ENCODE data around the gene DEXI.

Gene DEXI

DNA sequence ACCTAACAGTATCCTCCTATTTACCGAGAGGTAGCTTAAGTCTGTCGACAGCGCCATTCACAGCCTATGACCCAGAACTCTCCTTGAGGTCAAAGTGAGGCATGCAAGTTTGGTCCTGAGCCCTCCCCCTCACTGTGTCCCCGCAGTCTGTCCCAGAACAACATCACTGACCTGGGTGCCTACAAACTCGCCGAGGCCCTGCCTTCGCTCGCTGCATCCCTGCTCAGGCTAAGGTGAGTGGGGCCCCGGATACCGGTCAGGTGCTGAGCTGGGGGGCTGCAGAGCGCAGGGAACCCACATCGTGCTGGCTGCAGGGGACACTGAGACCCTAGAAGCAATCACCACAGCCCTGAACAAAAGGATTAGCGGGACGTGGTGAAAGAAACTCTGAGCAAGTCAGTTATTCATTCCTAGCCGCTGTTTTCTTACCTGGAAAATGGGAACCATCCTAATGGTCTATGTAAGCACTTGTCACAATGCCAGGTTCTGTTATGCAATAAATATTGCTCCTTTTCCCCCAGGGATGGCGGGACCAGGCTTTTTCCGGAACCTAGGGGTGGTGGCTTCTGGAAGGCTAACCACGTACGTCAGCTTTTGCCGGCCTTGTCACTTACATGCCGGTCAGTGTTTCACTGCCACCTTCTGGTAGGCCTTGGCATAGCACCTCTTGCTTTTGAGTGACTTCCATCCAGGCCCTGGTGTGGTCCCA lies 23.8 kb downstream of the DEXI start:
- H3K9ac ChIP-seq (ENCODE audit: low read length) = no peak overlapping the region
- H3K23ac ChIP-seq (ENCODE audit: low read length in 2 of 2) = peak overlapping the region in 1 of 2 experiments; percentile 23
- H3K14ac ChIP-seq (ENCODE audit: low read length in 2 of 2) = no peak overlapping the region
- no peak overlapping the region for H3K4ac ChIP-seq (ENCODE audit: low read depth in 1 of 2, low read length in 2 of 2)
- H2BK15ac ChIP-seq (ENCODE audit: low read depth, poor library complexity, severe bottlenecking) = no peak overlapping the region
- no peak overlapping the region for H2BK120ac ChIP-seq (ENCODE audit: low read depth, low read length)
- no peak overlapping the region for H4K8ac ChIP-seq (ENCODE audit: low read length)
- H3K27ac ChIP-seq (ENCODE audit: low read length, poor library complexity, severe bottlenecking) = no peak overlapping the region
- peaks cover 0 to 19% of the 10 kb centered on the region in 2 experiments for H3K27me3 ChIP-seq (ENCODE audit: control insufficient read depth in 1 of 2, insufficient read depth in 1 of 2, low read length in 2 of 2)
- peaks cover 7% of the 10 kb centered on the region for H3K4me1 ChIP-seq (ENCODE audit: control insufficient read depth, insufficient read depth, low read depth, low read length)
- H2BK12ac ChIP-seq (ENCODE audit: low read length in 2 of 2) = no peak overlapping the region
- H3K79me1 ChIP-seq (replicated peaks; ENCODE audit: low read length, poor library complexity, severe bottlenecking) = no peaks in the 10 kb centered on the region
- no peaks in the 10 kb centered on the region for H3K9me3 ChIP-seq (ENCODE audit: control insufficient read depth, low read length)
- no peak overlapping the region for H2BK5ac ChIP-seq (ENCODE audit: low read depth, low read length, poor library complexity, severe bottlenecking)
- H3K4me3 ChIP-seq (ENCODE audit: insufficient read depth in 1 of 2, low read depth in 1 of 2, low read length in 2 of 2) = no peak overlapping the region
- peak; percentile 89 for DNase-seq
- WGBS = 48% methylated on average over 21 of the region's 21 CpGs
- H2AFZ ChIP-seq (ENCODE audit: low read depth, low read length) = no peak overlapping the region
- H3K4me2 ChIP-seq (ENCODE audit: low read length, poor library complexity, severe bottlenecking) = no peak overlapping the region
- H3K18ac ChIP-seq (ENCODE audit: low read depth in 1 of 2, low read length in 2 of 2) = no peak overlapping the region
- H4K91ac ChIP-seq (ENCODE audit: low read length) = no peak overlapping the region
- H3K36me3 ChIP-seq (ENCODE audit: control insufficient read depth in 1 of 2, insufficient read depth in 2 of 2, low read depth in 1 of 2, low read length in 2 of 2) = peaks cover 10 to 12% of the 10 kb centered on the region in 2 experiments
- H2AK5ac ChIP-seq (ENCODE audit: low read length, severe bottlenecking) = no peak overlapping the region

DNA sequence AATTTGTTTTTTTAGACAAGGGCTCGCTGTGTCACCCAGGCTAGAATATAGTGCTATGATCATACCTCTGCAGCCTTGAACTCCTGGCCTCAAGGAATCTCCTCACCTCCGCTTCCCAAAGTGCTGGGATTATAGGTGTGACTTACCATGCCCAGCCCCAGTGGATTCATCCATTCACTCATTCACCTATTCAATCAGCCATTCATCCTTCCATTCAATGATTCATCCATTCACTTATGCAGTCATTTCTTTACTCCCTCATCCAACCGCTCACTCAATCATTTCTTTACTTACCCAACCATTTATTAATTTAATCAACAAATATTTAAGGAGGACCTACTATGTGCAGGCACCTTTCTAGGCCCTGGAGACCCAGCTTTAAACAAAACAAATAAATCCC lies 25.7 kb downstream of the DEXI start:
- no peak for DNase-seq
- Histone ChIP-seq H2BK15ac (ENCODE audit: low read depth, poor library complexity, severe bottlenecking) (no peak overlapping the region), H3K23ac (ENCODE audit: low read length in 2 of 2) (no peak overlapping the region), H3K9ac (ENCODE audit: low read length) (no peak overlapping the region), H2AFZ (ENCODE audit: low read depth, low read length) (no peak overlapping the region), H3K9me3 (ENCODE audit: control insufficient read depth, low read length) (no peaks in the 10 kb centered on the region), H3K18ac (ENCODE audit: low read depth in 1 of 2, low read length in 2 of 2) (no peak overlapping the region), H3K4ac (ENCODE audit: low read depth in 1 of 2, low read length in 2 of 2) (no peak overlapping the region), H3K4me2 (ENCODE audit: low read length, poor library complexity, severe bottlenecking) (no peak overlapping the region), H4K91ac (ENCODE audit: low read length) (no peak overlapping the region), H3K27me3 (ENCODE audit: control insufficient read depth in 1 of 2, insufficient read depth in 1 of 2, low read length in 2 of 2) (peaks cover 0 to 19% of the 10 kb centered on the region in 2 experiments), H3K27ac (ENCODE audit: low read length, poor library complexity, severe bottlenecking) (no peak overlapping the region), H3K4me1 (ENCODE audit: control insufficient read depth, insufficient read depth, low read depth, low read length) (peaks cover 2% of the 10 kb centered on the region), H3K36me3 (ENCODE audit: control insufficient read depth in 1 of 2, insufficient read depth in 2 of 2, low read depth in 1 of 2, low read length in 2 of 2) (peaks cover 0 to 5% of the 10 kb centered on the region in 2 experiments), H2BK12ac (ENCODE audit: low read length in 2 of 2) (no peak overlapping the region), H3K79me1 (replicated peaks; ENCODE audit: low read length, poor library complexity, severe bottlenecking) (no peaks in the 10 kb centered on the region), H2AK5ac (ENCODE audit: low read length, severe bottlenecking) (no peak overlapping the region), H3K4me3 (ENCODE audit: insufficient read depth in 1 of 2, low read depth in 1 of 2, low read length in 2 of 2) (no peak overlapping the region), H2BK120ac (ENCODE audit: low read depth, low read length) (no peak overlapping the region), H4K8ac (ENCODE audit: low read length) (no peak overlapping the region), H2BK5ac (ENCODE audit: low read depth, low read length, poor library complexity, severe bottlenecking) (no peak overlapping the region), H3K14ac (ENCODE audit: low read length in 2 of 2) (no peak overlapping the region)
- WGBS = 55% methylated on average over 3 of the region's 3 CpGs

DNA sequence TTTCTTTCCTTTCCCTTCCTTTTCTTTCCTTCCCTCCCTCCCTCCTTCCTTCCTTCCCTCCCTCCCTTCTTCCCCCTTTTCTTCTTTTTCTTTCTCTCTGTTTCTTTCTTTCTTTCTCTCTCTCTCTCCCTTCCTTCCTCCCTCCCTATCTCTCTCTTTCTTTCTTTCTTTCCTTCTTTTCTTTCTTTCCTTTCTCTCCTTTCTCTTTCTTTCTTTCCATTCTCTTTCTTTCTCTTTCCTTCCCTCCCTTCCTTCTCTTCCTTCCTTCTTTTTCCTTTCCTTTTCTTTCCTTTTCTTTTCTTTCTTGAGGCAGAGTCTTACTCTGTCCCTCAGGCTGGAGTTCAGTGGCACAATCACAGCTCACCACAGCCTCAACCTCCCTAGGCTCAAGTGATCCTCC lies 31.0 kb downstream of the DEXI start:
- Histone ChIP-seq H2AFZ (ENCODE audit: low read depth, low read length) (no peak overlapping the region), H2BK15ac (ENCODE audit: low read depth, poor library complexity, severe bottlenecking) (no peak overlapping the region), H4K8ac (ENCODE audit: low read length) (no peak overlapping the region), H3K18ac (ENCODE audit: low read depth in 1 of 2, low read length in 2 of 2) (no peak overlapping the region), H3K9ac (ENCODE audit: low read length) (no peak overlapping the region), H2BK5ac (ENCODE audit: low read depth, low read length, poor library complexity, severe bottlenecking) (no peak overlapping the region), H3K36me3 (ENCODE audit: control insufficient read depth in 1 of 2, insufficient read depth in 2 of 2, low read depth in 1 of 2, low read length in 2 of 2) (peaks cover 0 to 20% of the 10 kb centered on the region in 2 experiments), H3K27me3 (ENCODE audit: control insufficient read depth in 1 of 2, insufficient read depth in 1 of 2, low read length in 2 of 2) (peaks cover 0 to 20% of the 10 kb centered on the region in 2 experiments), H3K14ac (ENCODE audit: low read length in 2 of 2) (no peak overlapping the region), H3K23ac (ENCODE audit: low read length in 2 of 2) (no peak overlapping the region), H3K4me2 (ENCODE audit: low read length, poor library complexity, severe bottlenecking) (no peak overlapping the region), H2AK5ac (ENCODE audit: low read length, severe bottlenecking) (no peak overlapping the region), H2BK12ac (ENCODE audit: low read length in 2 of 2) (no peak overlapping the region), H2BK120ac (ENCODE audit: low read depth, low read length) (no peak overlapping the region), H3K4me1 (ENCODE audit: control insufficient read depth, insufficient read depth, low read depth, low read length) (no peaks in the 10 kb centered on the region), H3K27ac (ENCODE audit: low read length, poor library complexity, severe bottlenecking) (no peak overlapping the region), H3K79me1 (replicated peaks; ENCODE audit: low read length, poor library complexity, severe bottlenecking) (no peaks in the 10 kb centered on the region), H4K91ac (ENCODE audit: low read length) (no peak overlapping the region), H3K9me3 (ENCODE audit: control insufficient read depth, low read length) (no peaks in the 10 kb centered on the region), H3K4me3 (ENCODE audit: insufficient read depth in 1 of 2, low read depth in 1 of 2, low read length in 2 of 2) (no peak overlapping the region), H3K4ac (ENCODE audit: low read depth in 1 of 2, low read length in 2 of 2) (no peak overlapping the region)
- no peak for DNase-seq

DNA sequence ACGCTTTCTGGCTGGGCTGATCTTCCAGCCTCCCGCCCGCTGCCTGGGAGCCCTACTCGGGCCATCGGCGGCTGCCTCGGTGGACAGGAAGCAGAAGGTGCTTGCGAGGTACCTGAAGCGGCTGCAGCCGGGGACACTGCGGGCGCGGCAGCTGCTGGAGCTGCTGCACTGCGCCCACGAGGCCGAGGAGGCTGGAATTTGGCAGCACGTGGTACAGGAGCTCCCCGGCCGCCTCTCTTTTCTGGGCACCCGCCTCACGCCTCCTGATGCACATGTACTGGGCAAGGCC lies 34.6 kb downstream of the DEXI start:
- WGBS = 88% methylated on average over 21 of the region's 21 CpGs
- DNase-seq = no peak
- no peak overlapping the region for H2AFZ ChIP-seq (ENCODE audit: low read depth, low read length)

More for the DNA sequence above, 34.6 kb downstream of the DEXI start:
- no peak overlapping the region for H3K18ac ChIP-seq (ENCODE audit: low read depth in 1 of 2, low read length in 2 of 2)
- H2BK120ac ChIP-seq (ENCODE audit: low read depth, low read length) = no peak overlapping the region
- H3K14ac ChIP-seq (ENCODE audit: low read length in 2 of 2) = no peak overlapping the region
- no peak overlapping the region for H3K9ac ChIP-seq (ENCODE audit: low read length)
- H3K27ac ChIP-seq (ENCODE audit: low read length, poor library complexity, severe bottlenecking) = no peak overlapping the region
- peaks cover 0 to 9% of the 10 kb centered on the region in 2 experiments for H3K27me3 ChIP-seq (ENCODE audit: control insufficient read depth in 1 of 2, insufficient read depth in 1 of 2, low read length in 2 of 2)
- H4K91ac ChIP-seq (ENCODE audit: low read length) = no peak overlapping the region
- no peak overlapping the region for H4K8ac ChIP-seq (ENCODE audit: low read length)
- H3K4me2 ChIP-seq (ENCODE audit: low read length, poor library complexity, severe bottlenecking) = no peak overlapping the region
- peaks cover 6% of the 10 kb centered on the region for H3K9me3 ChIP-seq (ENCODE audit: control insufficient read depth, low read length)
- H2BK15ac ChIP-seq (ENCODE audit: low read depth, poor library complexity, severe bottlenecking) = no peak overlapping the region
- no peak overlapping the region for H2BK12ac ChIP-seq (ENCODE audit: low read length in 2 of 2)
- H3K4me3 ChIP-seq (ENCODE audit: insufficient read depth in 1 of 2, low read depth in 1 of 2, low read length in 2 of 2) = no peak overlapping the region
- H2AK5ac ChIP-seq (ENCODE audit: low read length, severe bottlenecking) = no peak overlapping the region
- H3K36me3 ChIP-seq (ENCODE audit: control insufficient read depth in 1 of 2, insufficient read depth in 2 of 2, low read depth in 1 of 2, low read length in 2 of 2) = peaks cover 0 to 41% of the 10 kb centered on the region in 2 experiments
- no peak overlapping the region for H3K23ac ChIP-seq (ENCODE audit: low read length in 2 of 2)
- no peaks in the 10 kb centered on the region for H3K79me1 ChIP-seq (replicated peaks; ENCODE audit: low read length, poor library complexity, severe bottlenecking)
- no peaks in the 10 kb centered on the region for H3K4me1 ChIP-seq (ENCODE audit: control insufficient read depth, insufficient read depth, low read depth, low read length)
- no peak overlapping the region for H2BK5ac ChIP-seq (ENCODE audit: low read depth, low read length, poor library complexity, severe bottlenecking)
- no peak overlapping the region for H3K4ac ChIP-seq (ENCODE audit: low read depth in 1 of 2, low read length in 2 of 2)
